HCT116 (cell line): Measurements from ENCODE around the gene CFAP58. TPM values are rescaled to one million over a fixed set of nuclear protein-coding genes. Genes with fewer than 3 reads are reported as not detected.

ENCODE experiments used
- ATAC-seq: fragments of 200-7000 bp; cut with Tn5 transposase; 2 replicates; pipeline ENCODE4 v1.9.1; 2020; ENCODE audit warnings: mild to moderate bottlenecking, moderate library complexity
- BruUV-seq: library from RNA; stranded (reverse); fragments of 400-500 nt; replicated peaks from 2 replicates; lab custom pipeline; 2021; lab: Mats Ljungman, UMichigan
- CTCF ChIA-PET: fragments of 300-600 bp; sonication (Branson Sonifier 250); formaldehyde crosslinking; loops from one replicate; lab custom pipeline; 2021; ENCODE audit warnings: antibody characterized with exemption; lab: Charles Lee
- POLR2A ChIA-PET: fragments of 300-600, 350-600 bp; sonication (Branson Sonifier 250); formaldehyde crosslinking; loops from one replicate; lab custom pipeline; 2021; ENCODE audit warnings: antibody characterized with exemption; lab: Charles Lee
- RAD21 ChIA-PET, 2 experiments: fragments of 300-600 bp; sonication (Branson Sonifier 250); formaldehyde crosslinking; loops; one replicate each; lab custom pipeline; 2023; ENCODE audit warnings: low total read pairs in 2 of 2; ENCODE audit not compliant: uncharacterized antibody in 2 of 2, unreplicated experiment in 2 of 2, low non-redundant PET in 1 of 2; lab: Charles Lee
- DNase-seq: peaks from one replicate; pipeline ENCODE4 v3.0.0-alpha.2; 2010; ENCODE audit warnings: low read depth, low spot score
- H2AFZ ChIP-seq: fragments of 200-600 bp; shearing (Covaris generic), sonication (generic); 2 replicates; pipeline ENCODE4 v1.6.1; 2017; ENCODE audit warnings: low read depth, mixed run types, mixed read lengths, antibody characterized with exemption, low read length; ENCODE audit not compliant: poor library complexity, severe bottlenecking
- H3K27ac ChIP-seq: 2 replicates; pipeline ENCODE4 v1.5.1; 2012; ENCODE audit warnings: low read depth, low read length
- H3K27me3 ChIP-seq: fragments of 200-600 bp; sonication (generic); 2 replicates; pipeline ENCODE4 v1.6.1; 2016; ENCODE audit warnings: mixed run types, low read length, mixed read lengths; ENCODE audit not compliant: insufficient read depth
- H3K36me3 ChIP-seq, 2 experiments: fragments of 200-500 bp in 1 of 2; fragments of 200-600 bp in 1 of 2; sonication (Bioruptor generic) in 1 of 2; sonication (generic) in 1 of 2; 2 replicates each; pipeline versions ENCODE4 v1.5.1 to v1.6.1; 2014 to 2016; ENCODE audit warnings: low read length in 2 of 2, inconsistent platforms in 1 of 2, mixed read lengths in 1 of 2, mixed run types in 1 of 2; ENCODE audit not compliant: insufficient read depth in 2 of 2, control insufficient read depth in 1 of 2
- H3K4me1 ChIP-seq, 2 experiments: fragments of 200-600 bp in 1 of 2; sonication (generic) in 1 of 2; 2 replicates each; pipeline versions ENCODE4 v1.5.1 to v1.6.1; 2012 to 2017; ENCODE audit warnings: low read length in 2 of 2, inconsistent platforms in 1 of 2, mild to moderate bottlenecking in 1 of 2, mixed read lengths in 1 of 2, mixed run types in 1 of 2, moderate library complexity in 1 of 2; ENCODE audit not compliant: insufficient read depth in 2 of 2, control insufficient read depth in 1 of 2
- H3K4me2 ChIP-seq: fragments of 200-600 bp; sonication (generic); 2 replicates; pipeline ENCODE4 v1.6.1; 2017; ENCODE audit warnings: mixed run types, low read length, mixed read lengths
- H3K4me3 ChIP-seq, 2 experiments: fragments of 200-600 bp in 1 of 2; sonication (generic) in 1 of 2; replicated peaks in 1 of 2; 2 replicates each; pipeline ENCODE4 v1.5.1; 2011 to 2016; ENCODE audit warnings: low read length in 2 of 2, control low read depth in 1 of 2, low read depth in 1 of 2, mild to moderate bottlenecking in 1 of 2, mixed read lengths in 1 of 2, mixed run types in 1 of 2
- H3K79me2 ChIP-seq: fragments of 200-600 bp; sonication (generic); 2 replicates; pipeline ENCODE4 v1.6.1; 2017; ENCODE audit warnings: mild to moderate bottlenecking, mixed run types, low read length, moderate library complexity, mixed read lengths; ENCODE audit not compliant: insufficient read depth
- H3K9ac ChIP-seq: fragments of 200-600 bp; sonication (generic); 2 replicates; pipeline ENCODE4 v1.6.1; 2016; ENCODE audit warnings: low read length, mixed read lengths
- H3K9me2 ChIP-seq: fragments of 200-600 bp; sonication (generic), shearing (Covaris generic); 2 replicates; pipeline ENCODE4 v1.6.1; 2017; ENCODE audit warnings: mixed run types, mild to moderate bottlenecking, moderate library complexity; ENCODE audit not compliant: insufficient read depth
- H3K9me3 ChIP-seq, 2 experiments: fragments of 200-500 bp in 1 of 2; fragments of 200-600 bp in 1 of 2; sonication (Bioruptor generic) in 1 of 2; sonication (generic) in 1 of 2; 2 replicates each; pipeline ENCODE4 v1.6.1; 2014 to 2017; ENCODE audit warnings: low read length in 2 of 2, mixed read lengths in 2 of 2, inconsistent platforms in 1 of 2, low read depth in 1 of 2, mild to moderate bottlenecking in 1 of 2, mixed run types in 1 of 2, moderate library complexity in 1 of 2; ENCODE audit not compliant: control insufficient read depth in 1 of 2, insufficient read depth in 1 of 2
- H4K20me1 ChIP-seq: fragments of 200-600 bp; sonication (generic), shearing (Covaris generic); 2 replicates; pipeline ENCODE4 v1.6.1; 2017; ENCODE audit warnings: mixed run types, mild to moderate bottlenecking, moderate library complexity; ENCODE audit not compliant: insufficient read depth
- EGR1 ChIP-seq: IDR thresholded peaks from 2 replicates; pipeline ENCODE4 v1.6.1; 2012; ENCODE audit warnings: low read depth
- EZH2phosphoT487 ChIP-seq: fragments of 200-600 bp; IDR thresholded peaks from 2 replicates; pipeline ENCODE4 v1.6.1; 2018; ENCODE audit warnings: antibody characterized with exemption, borderline replicate concordance
- RAD21 ChIP-seq: IDR thresholded peaks from 2 replicates; pipeline ENCODE4 v1.6.1; 2012; ENCODE audit warnings: low read depth, mild to moderate bottlenecking
- YY1 ChIP-seq: IDR thresholded peaks from 2 replicates; pipeline ENCODE4 v1.6.1; 2011; ENCODE audit warnings: low read length, low read depth, moderate library complexity, mild to moderate bottlenecking; ENCODE audit not compliant: insufficient replicate concordance; ENCODE audit errors: extremely low read depth
- ZBTB33 ChIP-seq: IDR thresholded peaks from 2 replicates; pipeline ENCODE4 v1.6.1; 2011; ENCODE audit warnings: mild to moderate bottlenecking, low read length, moderate library complexity; ENCODE audit not compliant: insufficient replicate concordance; ENCODE audit errors: extremely low read depth
- intact Hi-C: fragments of 100-400 bp; cut with micrococcal nuclease; formaldehyde crosslinking; loops from 2 replicates; pipeline ENCODE4 v1.10.0; 2022
- total RNA-seq: library from RNA; stranded (reverse); gene quantifications from one replicate; pipeline ENCODE4 v1.2.1, GENCODE V29; 2021; ENCODE audit not compliant: unreplicated experiment
- TF ChIP-seq, protein P1 (sequence below): IDR thresholded peaks from 2 replicates; pipeline ENCODE4 v1.6.1; 2012

The CFAP58 gene
- total RNA-seq, 1 experiment from 2014 or later = 0.91 TPM

GRCh38 chr10:104427989-104428388 is 74.4 kb downstream of the CFAP58 start:
- intact Hi-C loops = no loop called here
- TF ChIP-seq EZH2phosphoT487 = no peak
- no peak for TF ChIP-seq RAD21
- BruUV-seq = no TSS peak
- ChIA-PET CTCF (no interaction called here), RAD21 (no interaction called here), POLR2A (no interaction called here)
- no peak overlapping the region for H3K4me2 ChIP-seq
- no peak overlapping the region for H3K27ac ChIP-seq
- H3K4me1 ChIP-seq = no peaks in the 10 kb centered on the region
- no peak overlapping the region for H3K4me3 ChIP-seq
- no peak for DNase-seq
- H3K79me2 ChIP-seq = no peaks in the 10 kb centered on the region
- no peaks in the 10 kb centered on the region for H3K36me3 ChIP-seq
- H3K9me3 ChIP-seq = no peaks in the 10 kb centered on the region
- H3K9me2 ChIP-seq = no peaks in the 10 kb centered on the region
- no peak overlapping the region for H3K9ac ChIP-seq
- no peaks in the 10 kb centered on the region for H4K20me1 ChIP-seq
- H3K27me3 ChIP-seq = peaks cover 63% of the 10 kb centered on the region
- ATAC-seq = no peak
- no peak overlapping the region for H2AFZ ChIP-seq

DNA sequence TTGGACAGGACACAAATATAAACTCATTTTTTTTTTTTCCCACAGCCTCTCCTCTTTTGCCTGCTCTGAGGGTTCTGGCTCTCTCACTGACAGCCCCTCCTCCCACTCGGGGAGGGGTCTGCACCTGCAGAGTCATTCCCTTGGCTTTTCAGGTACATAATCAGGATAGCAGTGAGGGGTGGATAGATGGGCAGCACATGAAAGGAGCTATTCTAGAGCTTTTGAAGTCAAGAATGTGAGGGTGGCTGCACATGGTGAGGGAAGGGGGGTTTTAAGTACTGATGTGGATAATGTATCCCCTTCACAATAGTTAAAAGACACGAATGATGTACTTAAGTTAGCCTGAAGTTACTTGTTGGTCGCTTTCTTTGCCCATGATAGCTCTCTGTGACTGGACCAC is 76.2 kb downstream of the CFAP58 start:
- Histone ChIP-seq H4K20me1 (no peaks in the 10 kb centered on the region), H3K4me1 (no peaks in the 10 kb centered on the region), H3K4me2 (no peak overlapping the region), H3K4me3 (no peak overlapping the region), H3K9me3 (no peaks in the 10 kb centered on the region), H3K79me2 (no peaks in the 10 kb centered on the region), H2AFZ (no peak overlapping the region), H3K27ac (no peak overlapping the region), H3K27me3 (peaks cover 58% of the 10 kb centered on the region), H3K9ac (no peak overlapping the region), H3K36me3 (no peaks in the 10 kb centered on the region), H3K9me2 (no peaks in the 10 kb centered on the region)
- CTCF ChIA-PET = no interaction called here
- RAD21 ChIA-PET = no interaction called here
- POLR2A ChIA-PET = no interaction called here
- TF ChIP-seq EGR1 (no peak), YY1 (no peak), ZBTB33 (no peak)
- TF ChIP-seq, protein P1, sequence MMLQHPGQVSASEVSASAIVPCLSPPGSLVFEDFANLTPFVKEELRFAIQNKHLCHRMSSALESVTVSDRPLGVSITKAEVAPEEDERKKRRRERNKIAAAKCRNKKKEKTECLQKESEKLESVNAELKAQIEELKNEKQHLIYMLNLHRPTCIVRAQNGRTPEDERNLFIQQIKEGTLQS = no peak
- ATAC-seq (no peak), DNase-seq (no peak)
- no TSS peak for BruUV-seq
- intact Hi-C loops = no loop called here
